ENCODE data around the gene SMIM28.

DNA sequence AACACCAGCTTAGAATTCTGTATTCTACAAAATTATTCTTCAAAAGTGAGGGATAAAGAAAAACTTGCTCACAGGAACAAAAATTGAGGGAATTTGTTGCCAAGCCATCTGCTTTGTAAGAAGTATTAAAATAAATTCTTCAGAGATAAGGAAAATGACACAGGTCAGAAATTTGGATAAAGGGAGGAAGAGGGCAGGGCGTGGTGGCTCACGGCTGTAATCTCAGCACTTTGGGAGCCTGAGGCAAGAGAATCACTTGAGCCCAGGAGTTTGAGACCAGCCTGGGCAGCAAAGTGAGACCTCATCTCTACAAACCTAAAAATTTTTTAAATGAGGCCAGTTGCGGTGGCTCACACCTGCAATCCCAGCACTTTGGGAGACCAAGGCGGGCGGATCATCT lies 11.8 kb downstream of the SMIM28 start:
- TF ChIP-seq, protein P1, sequence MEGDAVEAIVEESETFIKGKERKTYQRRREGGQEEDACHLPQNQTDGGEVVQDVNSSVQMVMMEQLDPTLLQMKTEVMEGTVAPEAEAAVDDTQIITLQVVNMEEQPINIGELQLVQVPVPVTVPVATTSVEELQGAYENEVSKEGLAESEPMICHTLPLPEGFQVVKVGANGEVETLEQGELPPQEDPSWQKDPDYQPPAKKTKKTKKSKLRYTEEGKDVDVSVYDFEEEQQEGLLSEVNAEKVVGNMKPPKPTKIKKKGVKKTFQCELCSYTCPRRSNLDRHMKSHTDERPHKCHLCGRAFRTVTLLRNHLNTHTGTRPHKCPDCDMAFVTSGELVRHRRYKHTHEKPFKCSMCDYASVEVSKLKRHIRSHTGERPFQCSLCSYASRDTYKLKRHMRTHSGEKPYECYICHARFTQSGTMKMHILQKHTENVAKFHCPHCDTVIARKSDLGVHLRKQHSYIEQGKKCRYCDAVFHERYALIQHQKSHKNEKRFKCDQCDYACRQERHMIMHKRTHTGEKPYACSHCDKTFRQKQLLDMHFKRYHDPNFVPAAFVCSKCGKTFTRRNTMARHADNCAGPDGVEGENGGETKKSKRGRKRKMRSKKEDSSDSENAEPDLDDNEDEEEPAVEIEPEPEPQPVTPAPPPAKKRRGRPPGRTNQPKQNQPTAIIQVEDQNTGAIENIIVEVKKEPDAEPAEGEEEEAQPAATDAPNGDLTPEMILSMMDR (IDR thresholded peaks at IDR 0.05): no peak
- no peak for TF ChIP-seq POLR2A (IDR thresholded peaks at IDR 0.05)

All from Peyer's patch (tissue), 4 donors.